GM12878 (cell line): ENCODE data around the gene DNAH8. TPM values are rescaled to one million over a fixed set of nuclear protein-coding genes. Genes with fewer than 3 reads are reported as not detected.

ENCODE experiments used
- ATAC-seq: fragments of 200-7000 bp; cut with Tn5 transposase; 3 replicates; pipeline ENCODE4 v1.9.1; 2020; ENCODE audit warnings: mild to moderate bottlenecking, moderate library complexity
- BruUV-seq: library from RNA; stranded (reverse); fragments of 400-500 nt; replicated peaks from 2 replicates; lab custom pipeline; 2021; lab: Mats Ljungman, UMichigan
- CTCF ChIA-PET: fragments of 300-600 bp; sonication (Branson Sonifier 250); formaldehyde crosslinking; extraction: SDS; loops from one replicate; lab custom pipeline; 2021; ENCODE audit warnings: inconsistent platforms; lab: Yijun Ruan, JAX
- POLR2A ChIA-PET: fragments of 350-600 bp; formaldehyde crosslinking; extraction: SDS; loops from one replicate; lab custom pipeline; 2021; ENCODE audit warnings: inconsistent platforms; lab: Charles Lee
- RAD21 ChIA-PET: fragments of 300-600 bp; sonication (Branson Sonifier 250); formaldehyde crosslinking; loops from one replicate; lab custom pipeline; 2023; ENCODE audit warnings: antibody characterized with exemption; ENCODE audit not compliant: unreplicated experiment; lab: Charles Lee
- SMC1A ChIA-PET: fragments of 300-600 bp; sonication (Branson Sonifier 250); formaldehyde crosslinking; loops from one replicate; lab custom pipeline; 2023; ENCODE audit not compliant: unreplicated experiment, uncharacterized antibody; lab: Charles Lee
- DNase-seq: peaks from one replicate; pipeline ENCODE4 v3.0.0-alpha.2; 2011; ENCODE audit warnings: low read depth, low spot score
- FAIRE-seq: peaks from 3 replicates; lab custom pipeline; 2011; peaks lifted over from hg19 to GRCh38; lab: Jason Lieb, UNC
- H2AFZ ChIP-seq: 2 replicates; pipeline ENCODE4 v1.6.0; 2011; ENCODE audit warnings: low read depth, low read length, control low read depth; ENCODE audit not compliant: control insufficient read depth
- H3K27ac ChIP-seq: 2 replicates; pipeline ENCODE4 v1.5.1; 2011; ENCODE audit warnings: control low read depth; ENCODE audit not compliant: control insufficient read depth, insufficient read depth
- H3K27me3 ChIP-seq, 2 experiments: replicated peaks in 1 of 2; 2 replicates each; pipeline versions ENCODE4 v1.6.0 to v1.6.1; 2011; ENCODE audit warnings: low read length in 1 of 2; ENCODE audit not compliant: control insufficient read depth in 2 of 2, insufficient read depth in 2 of 2
- H3K36me3 ChIP-seq, 2 experiments: 2 replicates each; pipeline ENCODE4 v1.5.1; 2011; ENCODE audit warnings: low read length in 1 of 2; ENCODE audit not compliant: control insufficient read depth in 2 of 2, insufficient read depth in 2 of 2
- H3K4me1 ChIP-seq: 2 replicates; pipeline ENCODE4 v1.6.1; 2011; ENCODE audit warnings: mild to moderate bottlenecking, low read length, moderate library complexity, mixed read lengths; ENCODE audit not compliant: control insufficient read depth, insufficient read depth
- H3K4me2 ChIP-seq: 2 replicates; pipeline ENCODE4 v1.6.0; 2011; ENCODE audit warnings: control low read depth; ENCODE audit not compliant: control insufficient read depth, insufficient read depth
- H3K4me3 ChIP-seq: fragments of 200-600 bp; sonication (generic); 2 replicates; pipeline ENCODE4 v1.5.1; 2016
- H3K79me2 ChIP-seq: 2 replicates; pipeline ENCODE4 v1.6.0; 2011; ENCODE audit warnings: low read length; ENCODE audit not compliant: control insufficient read depth, insufficient read depth
- H3K9ac ChIP-seq: 2 replicates; pipeline ENCODE4 v1.8.0; 2011; ENCODE audit warnings: low read length, control low read depth, mixed read lengths; ENCODE audit not compliant: control insufficient read depth, insufficient read depth
- H3K9me3 ChIP-seq: replicated peaks from 3 replicates; pipeline ENCODE4 v1.5.1; 2011; ENCODE audit warnings: mild to moderate bottlenecking, low read length; ENCODE audit not compliant: control insufficient read depth, insufficient read depth
- H4K20me1 ChIP-seq: 2 replicates; pipeline ENCODE4 v1.6.0; 2011; ENCODE audit not compliant: control insufficient read depth, insufficient read depth
- CHD4 ChIP-seq: fragments of 200-600 bp; sonication (generic); IDR thresholded peaks from 2 replicates; pipeline ENCODE4 v1.6.1; 2016; ENCODE audit warnings: mild to moderate bottlenecking
- ETV6 ChIP-seq, 2 experiments: fragments of 450-650 bp in 1 of 2; IDR thresholded peaks in 1 of 2; conservative IDR thresholded peaks in 1 of 2; 2 replicates each; pipeline ENCODE4 v1.6.1; 2014; ENCODE audit warnings: antibody characterized with exemption in 1 of 2, borderline replicate concordance in 1 of 2, low read depth in 1 of 2, mild to moderate bottlenecking in 1 of 2, moderate library complexity in 1 of 2
- LARP7 ChIP-seq: fragments of 450-650 bp; IDR thresholded peaks from 2 replicates; pipeline ENCODE4 v1.6.1; 2017; ENCODE audit warnings: mild to moderate bottlenecking
- NR2C2 ChIP-seq: IDR thresholded peaks from 2 replicates; pipeline ENCODE4 v1.6.1; 2011; ENCODE audit warnings: borderline replicate concordance, low read depth; ENCODE audit not compliant: control insufficient read depth, insufficient read length
- RAD21 ChIP-seq: IDR thresholded peaks from 2 replicates; pipeline ENCODE4 v1.6.1; 2011; ENCODE audit warnings: mild to moderate bottlenecking, low read depth, low read length, moderate library complexity; ENCODE audit not compliant: insufficient read depth
- RB1 ChIP-seq: fragments of 450-650 bp; formaldehyde crosslinking; IDR thresholded peaks from 2 replicates; pipeline ENCODE4 v1.6.1; 2017; ENCODE audit warnings: mild to moderate bottlenecking, borderline replicate concordance
- SMARCA5 ChIP-seq: fragments of 450-650 bp; IDR thresholded peaks from 2 replicates; pipeline ENCODE4 v1.6.1; 2017; ENCODE audit warnings: mild to moderate bottlenecking
- ZBED1 ChIP-seq: IDR thresholded peaks from 2 replicates; pipeline ENCODE4 v1.6.1; 2016; ENCODE audit warnings: borderline replicate concordance
- ZNF207 ChIP-seq: fragments of 450-650 bp; IDR thresholded peaks from 2 replicates; pipeline ENCODE4 v1.6.1; 2014; ENCODE audit warnings: antibody characterized with exemption, mild to moderate bottlenecking, borderline replicate concordance
- ZNF622 ChIP-seq: fragments of 450-650 bp; IDR thresholded peaks from 2 replicates; pipeline ENCODE4 v1.6.1; 2017; ENCODE audit warnings: mild to moderate bottlenecking, inconsistent platforms
- WGBS: methylation state at CpG from one replicate; pipeline ENCODE4 v1.1.6; 2016; ENCODE audit warnings: low lambda C conversion rate; ENCODE audit not compliant: insufficient replicate concordance, insufficient coverage; ENCODE audit errors: missing lambda C conversion rate; 5-methylcytosine and 5-hydroxymethylcytosine counted together
- in situ Hi-C: fragments of 300-500 bp; cut with MboI; formaldehyde crosslinking; loops from 9 replicates; pipeline ENCODE4 v1.14.3; 2018; ENCODE audit warnings: mixed read lengths
- intact Hi-C: fragments of 100-400 bp; cut with micrococcal nuclease; formaldehyde crosslinking; loops from one replicate; pipeline ENCODE4 v1.14.2; 2022; ENCODE audit not compliant: unreplicated experiment
- polyA plus RNA-seq, 11 experiments: library from polyadenylated mRNA; depleted of rRNA in 4 of 11; unstranded in 6 of 11; stranded (reverse) in 5 of 11; fragments of >200 nt; fragmentation: Nextera tagmentation in 4 of 11; fragmentation: Illumina TruSeq in 1 of 11; extraction: Ambion mirVana in 4 of 11; extraction: Trizol in 1 of 11; gene quantifications; 1 replicate in 1 of 11; 2 replicates in 10 of 11; pipeline versions ENCODE4 v1.2.1 to v1.2.3, GENCODE V29; 2011 to 2016; ENCODE audit warnings: inconsistent platforms in 2 of 11, missing spikeins in 2 of 11, low read depth in 1 of 11
- total RNA-seq, 4 experiments: library from RNA; depleted of rRNA in 3 of 4; stranded (reverse); fragments of >200 nt in 3 of 4; fragmentation: Illumina TruSeq in 1 of 4; extraction: Trizol in 1 of 4; gene quantifications; 2 replicates each; pipeline versions ENCODE4 v1.2.1 to v1.2.3, GENCODE V29; 2013 to 2021
- TF ChIP-seq, protein P1 (sequence below): IDR thresholded peaks from 2 replicates; pipeline ENCODE4 v1.6.1; 2011; ENCODE audit warnings: mild to moderate bottlenecking, low read depth, low read length, moderate library complexity; ENCODE audit not compliant: insufficient replicate concordance
- TF ChIP-seq, protein P2 (sequence below): fragments of 450-650 bp; formaldehyde crosslinking; IDR thresholded peaks from 2 replicates; pipeline ENCODE4 v1.5.0; 2022; ENCODE audit warnings: mild to moderate bottlenecking, missing genetic modification characterization
- TF ChIP-seq, protein P3 (sequence below): fragments of 450-650 bp; conservative IDR thresholded peaks from 2 replicates; pipeline ENCODE4 v1.6.1; 2017; ENCODE audit warnings: mild to moderate bottlenecking, moderate library complexity
- TF ChIP-seq, protein P4 (sequence below), 3 experiments: IDR thresholded peaks in 2 of 3; conservative IDR thresholded peaks in 1 of 3; 2 replicates each; pipeline ENCODE4 v1.5.1; 2011; ENCODE audit warnings: low read depth in 3 of 3, low read length in 3 of 3, mild to moderate bottlenecking in 3 of 3, control low read depth in 2 of 3, moderate library complexity in 2 of 3, inconsistent platforms in 1 of 3, mixed read lengths in 1 of 3; ENCODE audit not compliant: control insufficient read depth in 2 of 3, insufficient read depth in 1 of 3; ENCODE audit errors: extremely low read depth in 1 of 3

Gene DNAH8
- total and polyA plus RNA-seq, 10 of the 15 experiments (the other 5 are each of a cell fraction or from before 2014, with no cell fraction given): 0.02 to 0.34 (median 0.10) TPM; not detected in 3

DNA sequence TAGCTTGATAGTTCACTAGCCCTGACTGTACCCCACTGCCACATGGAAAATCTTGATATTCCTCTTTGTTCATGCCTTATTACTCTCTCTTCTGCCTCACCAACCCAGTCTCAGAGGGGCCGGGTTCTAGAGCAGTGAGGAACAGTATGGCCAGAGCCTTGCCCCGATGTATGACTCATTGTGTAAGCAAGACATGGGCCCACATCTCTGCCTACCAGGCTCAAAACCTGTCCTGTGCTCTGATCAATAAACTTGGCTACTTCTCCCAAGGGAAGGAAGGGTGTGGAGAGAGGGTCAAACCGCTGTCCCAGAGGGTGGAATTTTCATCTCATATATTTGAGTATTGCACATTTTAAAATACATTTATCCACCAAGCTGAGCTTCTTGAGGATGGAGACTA is 91.7 kb downstream of the DNAH8 start:
- CTCF ChIA-PET: no interaction called here
- in situ Hi-C loops: no loop called here

More for the DNA sequence above, 91.7 kb downstream of the DNAH8 start:
- no TSS peak for BruUV-seq
- ChIA-PET POLR2A (interaction anchor here (0.5 kb wide), 1 partner anchor 103 kb away, joined by 4 read pairs; no protein-coding TSS in a partner anchor), SMC1A (no interaction called here)
- Histone ChIP-seq H3K4me3 (no peak overlapping the region), H3K27me3 (no peaks in the 10 kb centered on the region; a peak in 1 of 4 replicates), H3K4me1 (peaks cover 2% of the 10 kb centered on the region; the same call in 1 of the 2 replicates), H3K9me3 (no peaks in the 10 kb centered on the region), H4K20me1 (no peaks in the 10 kb centered on the region), H2AFZ (no peak overlapping the region), H3K9ac (no peak overlapping the region), H3K36me3 (no peaks in the 10 kb centered on the region), H3K4me2 (no peak overlapping the region), H3K79me2 (no peaks in the 10 kb centered on the region), H3K27ac (no peak overlapping the region)
- intact Hi-C loops: no loop called here
- no peak for FAIRE-seq
- no peak for DNase-seq
- 32% methylated on average over 3 of the region's 3 CpGs for WGBS
- ATAC-seq: no peak
- TF ChIP-seq, protein P1, sequence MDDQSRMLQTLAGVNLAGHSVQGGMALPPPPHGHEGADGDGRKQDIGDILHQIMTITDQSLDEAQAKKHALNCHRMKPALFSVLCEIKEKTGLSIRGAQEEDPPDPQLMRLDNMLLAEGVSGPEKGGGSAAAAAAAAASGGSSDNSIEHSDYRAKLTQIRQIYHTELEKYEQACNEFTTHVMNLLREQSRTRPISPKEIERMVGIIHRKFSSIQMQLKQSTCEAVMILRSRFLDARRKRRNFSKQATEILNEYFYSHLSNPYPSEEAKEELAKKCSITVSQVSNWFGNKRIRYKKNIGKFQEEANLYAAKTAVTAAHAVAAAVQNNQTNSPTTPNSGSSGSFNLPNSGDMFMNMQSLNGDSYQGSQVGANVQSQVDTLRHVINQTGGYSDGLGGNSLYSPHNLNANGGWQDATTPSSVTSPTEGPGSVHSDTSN: no peak
- TF ChIP-seq CHD4 (no peak), ZNF622 (no peak), RB1 (no peak), NR2C2 (no peak), SMARCA5 (no peak), ETV6 (conservative IDR thresholded peaks at IDR 0.05 in 1 of 2, IDR thresholded peaks at IDR 0.05 in 1 of 2; ENCODE audit: borderline replicate concordance in 1 of 2, low read depth in 1 of 2) (no peak), LARP7 (no peak), ZNF207 (no peak), ZBED1 (no peak), RAD21 (no peak)
- TF ChIP-seq, protein P2, sequence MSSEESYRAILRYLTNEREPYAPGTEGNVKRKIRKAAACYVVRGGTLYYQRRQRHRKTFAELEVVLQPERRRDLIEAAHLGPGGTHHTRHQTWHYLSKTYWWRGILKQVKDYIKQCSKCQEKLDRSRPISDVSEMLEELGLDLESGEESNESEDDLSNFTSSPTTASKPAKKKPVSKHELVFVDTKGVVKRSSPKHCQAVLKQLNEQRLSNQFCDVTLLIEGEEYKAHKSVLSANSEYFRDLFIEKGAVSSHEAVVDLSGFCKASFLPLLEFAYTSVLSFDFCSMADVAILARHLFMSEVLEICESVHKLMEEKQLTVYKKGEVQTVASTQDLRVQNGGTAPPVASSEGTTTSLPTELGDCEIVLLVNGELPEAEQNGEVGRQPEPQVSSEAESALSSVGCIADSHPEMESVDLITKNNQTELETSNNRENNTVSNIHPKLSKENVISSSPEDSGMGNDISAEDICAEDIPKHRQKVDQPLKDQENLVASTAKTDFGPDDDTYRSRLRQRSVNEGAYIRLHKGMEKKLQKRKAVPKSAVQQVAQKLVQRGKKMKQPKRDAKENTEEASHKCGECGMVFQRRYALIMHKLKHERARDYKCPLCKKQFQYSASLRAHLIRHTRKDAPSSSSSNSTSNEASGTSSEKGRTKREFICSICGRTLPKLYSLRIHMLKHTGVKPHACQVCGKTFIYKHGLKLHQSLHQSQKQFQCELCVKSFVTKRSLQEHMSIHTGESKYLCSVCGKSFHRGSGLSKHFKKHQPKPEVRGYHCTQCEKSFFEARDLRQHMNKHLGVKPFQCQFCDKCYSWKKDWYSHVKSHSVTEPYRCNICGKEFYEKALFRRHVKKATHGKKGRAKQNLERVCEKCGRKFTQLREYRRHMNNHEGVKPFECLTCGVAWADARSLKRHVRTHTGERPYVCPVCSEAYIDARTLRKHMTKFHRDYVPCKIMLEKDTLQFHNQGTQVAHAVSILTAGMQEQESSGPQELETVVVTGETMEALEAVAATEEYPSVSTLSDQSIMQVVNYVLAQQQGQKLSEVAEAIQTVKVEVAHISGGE (CRISPR knock-in tag): no peak
- TF ChIP-seq, protein P3, sequence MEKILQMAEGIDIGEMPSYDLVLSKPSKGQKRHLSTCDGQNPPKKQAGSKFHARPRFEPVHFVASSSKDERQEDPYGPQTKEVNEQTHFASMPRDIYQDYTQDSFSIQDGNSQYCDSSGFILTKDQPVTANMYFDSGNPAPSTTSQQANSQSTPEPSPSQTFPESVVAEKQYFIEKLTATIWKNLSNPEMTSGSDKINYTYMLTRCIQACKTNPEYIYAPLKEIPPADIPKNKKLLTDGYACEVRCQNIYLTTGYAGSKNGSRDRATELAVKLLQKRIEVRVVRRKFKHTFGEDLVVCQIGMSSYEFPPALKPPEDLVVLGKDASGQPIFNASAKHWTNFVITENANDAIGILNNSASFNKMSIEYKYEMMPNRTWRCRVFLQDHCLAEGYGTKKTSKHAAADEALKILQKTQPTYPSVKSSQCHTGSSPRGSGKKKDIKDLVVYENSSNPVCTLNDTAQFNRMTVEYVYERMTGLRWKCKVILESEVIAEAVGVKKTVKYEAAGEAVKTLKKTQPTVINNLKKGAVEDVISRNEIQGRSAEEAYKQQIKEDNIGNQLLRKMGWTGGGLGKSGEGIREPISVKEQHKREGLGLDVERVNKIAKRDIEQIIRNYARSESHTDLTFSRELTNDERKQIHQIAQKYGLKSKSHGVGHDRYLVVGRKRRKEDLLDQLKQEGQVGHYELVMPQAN: no peak
- TF ChIP-seq, protein P4, sequence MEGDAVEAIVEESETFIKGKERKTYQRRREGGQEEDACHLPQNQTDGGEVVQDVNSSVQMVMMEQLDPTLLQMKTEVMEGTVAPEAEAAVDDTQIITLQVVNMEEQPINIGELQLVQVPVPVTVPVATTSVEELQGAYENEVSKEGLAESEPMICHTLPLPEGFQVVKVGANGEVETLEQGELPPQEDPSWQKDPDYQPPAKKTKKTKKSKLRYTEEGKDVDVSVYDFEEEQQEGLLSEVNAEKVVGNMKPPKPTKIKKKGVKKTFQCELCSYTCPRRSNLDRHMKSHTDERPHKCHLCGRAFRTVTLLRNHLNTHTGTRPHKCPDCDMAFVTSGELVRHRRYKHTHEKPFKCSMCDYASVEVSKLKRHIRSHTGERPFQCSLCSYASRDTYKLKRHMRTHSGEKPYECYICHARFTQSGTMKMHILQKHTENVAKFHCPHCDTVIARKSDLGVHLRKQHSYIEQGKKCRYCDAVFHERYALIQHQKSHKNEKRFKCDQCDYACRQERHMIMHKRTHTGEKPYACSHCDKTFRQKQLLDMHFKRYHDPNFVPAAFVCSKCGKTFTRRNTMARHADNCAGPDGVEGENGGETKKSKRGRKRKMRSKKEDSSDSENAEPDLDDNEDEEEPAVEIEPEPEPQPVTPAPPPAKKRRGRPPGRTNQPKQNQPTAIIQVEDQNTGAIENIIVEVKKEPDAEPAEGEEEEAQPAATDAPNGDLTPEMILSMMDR (IDR thresholded peaks at IDR 0.05 in 2 of 3, conservative IDR thresholded peaks at IDR 0.05 in 1 of 3; ENCODE audit: control insufficient read depth in 2 of 3, extremely low read depth in 1 of 3, insufficient read depth in 1 of 3, low read depth in 3 of 3, low read length in 3 of 3): no peak
- TF ChIP-seq, all 136 proteins: peak for 0
- RAD21 ChIA-PET: interaction anchor here (0.6 kb wide), 1 partner anchor 86 kb away, joined by 4 read pairs; no protein-coding TSS in a partner anchor
